Neural cell (in vitro differentiated cells): ENCODE data around the gene KRTCAP2. TPM values are rescaled to one million over a fixed set of nuclear protein-coding genes. Genes with fewer than 3 reads are reported as not detected.

Experiments used
- H2AFZ ChIP-seq: fragments of 200-600, 300-800 bp; sonication (generic), shearing (Covaris generic); 2 replicates; pipeline ENCODE4 v1.6.0; 2014; ENCODE audit warnings: low read depth, mild to moderate bottlenecking, antibody characterized with exemption, low read length, moderate library complexity
- H3F3A ChIP-seq: fragments of 200-600 bp; shearing (Covaris generic); 2 replicates; pipeline ENCODE4 v1.6.1; 2016; ENCODE audit warnings: mild to moderate bottlenecking, moderate library complexity, mixed read lengths, antibody characterized with exemption, low read length; ENCODE audit not compliant: insufficient read depth, poor library complexity, severe bottlenecking
- H3K27ac ChIP-seq: fragments of 200-600, 300-800 bp; sonication (generic), shearing (Covaris generic); 2 replicates; pipeline ENCODE4 v1.5.1; 2014; ENCODE audit warnings: mild to moderate bottlenecking, low read length, moderate library complexity
- H3K27me3 ChIP-seq: fragments of 300-800, 200-600 bp; sonication (generic), shearing (Covaris generic); 2 replicates; pipeline ENCODE4 v1.6.0; 2014; ENCODE audit warnings: mild to moderate bottlenecking, low read depth, low read length, moderate library complexity; ENCODE audit not compliant: insufficient read depth
- H3K36me3 ChIP-seq: fragments of 300-800, 200-600 bp; sonication (generic), shearing (Covaris generic); 2 replicates; pipeline ENCODE4 v1.5.1; 2014; ENCODE audit warnings: mild to moderate bottlenecking, antibody characterized with exemption, low read length, moderate library complexity; ENCODE audit not compliant: insufficient read depth
- H3K4me2 ChIP-seq: fragments of 300-800, 200-600 bp; sonication (generic), shearing (Covaris generic); 2 replicates; pipeline ENCODE4 v1.6.0; 2014; ENCODE audit warnings: mild to moderate bottlenecking, low read length
- H3K4me3 ChIP-seq: fragments of 300-800, 200-600 bp; sonication (generic), shearing (Covaris generic); 2 replicates; pipeline ENCODE4 v1.5.1; 2014; ENCODE audit warnings: mild to moderate bottlenecking, low read length, moderate library complexity
- H3K79me2 ChIP-seq: fragments of 200-600 bp; shearing (Covaris generic); replicated peaks from 2 replicates; pipeline ENCODE4 v1.6.0; 2014; ENCODE audit warnings: mild to moderate bottlenecking, low read length, moderate library complexity; ENCODE audit not compliant: insufficient read depth
- H3K9ac ChIP-seq: fragments of 300-800, 200-600 bp; sonication (generic), shearing (Covaris generic); 2 replicates; pipeline ENCODE4 v1.6.1; 2016; ENCODE audit warnings: mild to moderate bottlenecking, low read length, mixed read lengths
- H3K9me2 ChIP-seq: fragments of 200-600 bp; shearing (Covaris generic); 2 replicates; pipeline ENCODE4 v1.6.1; 2016; ENCODE audit warnings: mild to moderate bottlenecking, low read length, mixed read lengths; ENCODE audit not compliant: insufficient read depth
- H3K9me3 ChIP-seq: fragments of 200-600, 300-800 bp; sonication (generic), shearing (Covaris generic); 2 replicates; pipeline ENCODE4 v1.6.1; 2016; ENCODE audit warnings: mild to moderate bottlenecking, mixed run types, low read length, moderate library complexity, mixed read lengths
- H4K20me1 ChIP-seq: fragments of 200-600 bp; shearing (Covaris generic); 2 replicates; pipeline ENCODE4 v1.6.1; 2016; ENCODE audit warnings: mild to moderate bottlenecking, mixed run types; ENCODE audit not compliant: insufficient read depth
- EP300 ChIP-seq: fragments of 450-650 bp; conservative IDR thresholded peaks from 2 replicates; pipeline ENCODE4 v1.6.1; 2014; ENCODE audit warnings: antibody characterized with exemption, mild to moderate bottlenecking, moderate library complexity; ENCODE audit not compliant: poor library complexity, severe bottlenecking
- EZH2 ChIP-seq: fragments of 200-600, 300-800 bp; shearing (Covaris generic), sonication (generic); IDR thresholded peaks from 2 replicates; pipeline ENCODE4 v1.6.1; 2014; ENCODE audit warnings: antibody characterized with exemption, low read length, borderline replicate concordance, mild to moderate bottlenecking; ENCODE audit not compliant: insufficient read depth, poor library complexity, severe bottlenecking
- MXI1 ChIP-seq: fragments of 450-650 bp; conservative IDR thresholded peaks from 2 replicates; pipeline ENCODE4 v1.6.1; 2014; ENCODE audit warnings: antibody characterized with exemption, mild to moderate bottlenecking; ENCODE audit not compliant: poor library complexity, severe bottlenecking
- POLR2AphosphoS5 ChIP-seq: IDR thresholded peaks from 2 replicates; pipeline ENCODE4 v1.6.1; 2012
- RAD21 ChIP-seq: fragments of 450-650 bp; conservative IDR thresholded peaks from 2 replicates; pipeline ENCODE4 v1.6.1; 2014; ENCODE audit warnings: antibody characterized with exemption, mild to moderate bottlenecking, moderate library complexity
- REST ChIP-seq: IDR thresholded peaks from 2 replicates; pipeline ENCODE4 v1.6.1; 2012; ENCODE audit warnings: borderline replicate concordance
- SMC3 ChIP-seq: fragments of 450-650 bp; conservative IDR thresholded peaks from 2 replicates; pipeline ENCODE4 v1.6.1; 2014; ENCODE audit warnings: antibody characterized with exemption, mild to moderate bottlenecking, moderate library complexity; ENCODE audit not compliant: poor library complexity
- TAF1 ChIP-seq: IDR thresholded peaks from 2 replicates; pipeline ENCODE4 v1.6.1; 2012; ENCODE audit warnings: low read depth
- polyA plus RNA-seq: library from polyadenylated mRNA; depleted of rRNA; stranded (reverse); fragments of >200 nt; gene quantifications from 2 replicates; pipeline ENCODE4 v1.2.3, GENCODE V29; 2014
- TF ChIP-seq, protein P1 (sequence below): fragments of 450-650 bp; IDR thresholded peaks from 2 replicates; pipeline ENCODE4 v1.5.1; 2014; ENCODE audit warnings: antibody characterized with exemption, mild to moderate bottlenecking, moderate library complexity; ENCODE audit not compliant: poor library complexity, severe bottlenecking

Gene KRTCAP2
- polyA plus RNA-seq, 1 donor from 2014 or later: 175 TPM

- Histone ChIP-seq H3K9me3 (no peaks in the 10 kb centered on the region), H3K4me3 (peak overlapping the region; percentile 93), H3K4me2 (peak overlapping the region; percentile 63), H3K79me2 (peaks cover 36% of the 10 kb centered on the region), H4K20me1 (no peaks in the 10 kb centered on the region), H3K9me2 (no peaks in the 10 kb centered on the region), H3K36me3 (peaks cover 3% of the 10 kb centered on the region), H3K27ac (peak overlapping the region; percentile 99), H2AFZ (peak overlapping the region; percentile 85), H3K27me3 (no peaks in the 10 kb centered on the region), H3K9ac (peak overlapping the region; percentile 100), H3F3A (peaks cover 5% of the 10 kb centered on the region)
- no peak for TF ChIP-seq EP300
These were observed 1.0 kb downstream of the KRTCAP2 start for GRCh38 chr1:155171836-155172731.

- no peak for TF ChIP-seq REST
- TF ChIP-seq, protein P1, sequence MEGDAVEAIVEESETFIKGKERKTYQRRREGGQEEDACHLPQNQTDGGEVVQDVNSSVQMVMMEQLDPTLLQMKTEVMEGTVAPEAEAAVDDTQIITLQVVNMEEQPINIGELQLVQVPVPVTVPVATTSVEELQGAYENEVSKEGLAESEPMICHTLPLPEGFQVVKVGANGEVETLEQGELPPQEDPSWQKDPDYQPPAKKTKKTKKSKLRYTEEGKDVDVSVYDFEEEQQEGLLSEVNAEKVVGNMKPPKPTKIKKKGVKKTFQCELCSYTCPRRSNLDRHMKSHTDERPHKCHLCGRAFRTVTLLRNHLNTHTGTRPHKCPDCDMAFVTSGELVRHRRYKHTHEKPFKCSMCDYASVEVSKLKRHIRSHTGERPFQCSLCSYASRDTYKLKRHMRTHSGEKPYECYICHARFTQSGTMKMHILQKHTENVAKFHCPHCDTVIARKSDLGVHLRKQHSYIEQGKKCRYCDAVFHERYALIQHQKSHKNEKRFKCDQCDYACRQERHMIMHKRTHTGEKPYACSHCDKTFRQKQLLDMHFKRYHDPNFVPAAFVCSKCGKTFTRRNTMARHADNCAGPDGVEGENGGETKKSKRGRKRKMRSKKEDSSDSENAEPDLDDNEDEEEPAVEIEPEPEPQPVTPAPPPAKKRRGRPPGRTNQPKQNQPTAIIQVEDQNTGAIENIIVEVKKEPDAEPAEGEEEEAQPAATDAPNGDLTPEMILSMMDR: no peak
- TF ChIP-seq EP300: no peak
- no peak for TF ChIP-seq POLR2AphosphoS5
- TF ChIP-seq SMC3: no peak
- TF ChIP-seq TAF1: no peak
- TF ChIP-seq MXI1: no peak
- no peak for TF ChIP-seq RAD21
- TF ChIP-seq EZH2: no peak
- Histone ChIP-seq H3F3A (peaks cover 5% of the 10 kb centered on the region), H4K20me1 (no peaks in the 10 kb centered on the region), H3K4me2 (no peak overlapping the region), H3K9ac (no peak overlapping the region), H3K36me3 (no peaks in the 10 kb centered on the region), H3K27me3 (no peaks in the 10 kb centered on the region), H3K4me3 (no peak overlapping the region), H3K9me2 (no peaks in the 10 kb centered on the region), H3K27ac (no peak overlapping the region), H3K79me2 (peaks cover 27% of the 10 kb centered on the region), H2AFZ (no peak overlapping the region), H3K9me3 (no peaks in the 10 kb centered on the region)
These were observed 2.3 kb downstream of the KRTCAP2 start for GRCh38 chr1:155170806-155171205.
